ENCODE data around the gene MCUB. TPM values are rescaled to one million over a fixed set of nuclear protein-coding genes. Genes with fewer than 3 reads are reported as not detected.

The MCUB gene
- total and polyA plus RNA-seq, 7 donors = 0.73 to 2.8 (median 1.5) TPM

GRCh38 chr4:109713500-109713899 lies 153.5 kb downstream of the MCUB start:
- H3K27me3 ChIP-seq (ENCODE audit: insufficient read depth in 3 of 3, low read length in 2 of 3) = no peaks in the 10 kb centered on the region
- H3K4me1 ChIP-seq = no peaks in the 10 kb centered on the region
- peaks cover 2 to 51% of the 10 kb centered on the region in 2 donors for H3K36me3 ChIP-seq (ENCODE audit: insufficient read depth in 1 of 2, low read depth in 1 of 2)
- no peak overlapping the region for H3K4me3 ChIP-seq
- H3K9me3 ChIP-seq = no peaks in the 10 kb centered on the region
- TF ChIP-seq CTCF (IDR thresholded peaks at IDR 0.05) = no peak
- no peak overlapping the region for H3K27ac ChIP-seq
- intact Hi-C loops (cut with DNase I) = no loop called here
- DNase-seq (no peak), ATAC-seq (no peak)
- WGBS, 3 donors = 72 to 89% (median 75%) methylated on average over 3 of the region's 3 CpGs

GRCh38 chr4:109718759-109719158 lies 158.7 kb downstream of the MCUB start:
- peaks cover 2 to 28% of the 10 kb centered on the region in 2 donors for H3K36me3 ChIP-seq (ENCODE audit: insufficient read depth in 1 of 2, low read depth in 1 of 2)
- no peak overlapping the region for H3K4me3 ChIP-seq
- H3K27me3 ChIP-seq (ENCODE audit: insufficient read depth in 3 of 3, low read length in 2 of 3) = no peaks in the 10 kb centered on the region
- intact Hi-C loops (cut with DNase I) = no loop called here
- H3K9me3 ChIP-seq = no peaks in the 10 kb centered on the region
- H3K27ac ChIP-seq = no peak overlapping the region
- ATAC-seq = no peak
- no peak for DNase-seq
- TF ChIP-seq CTCF (IDR thresholded peaks at IDR 0.05) = no peak
- WGBS, 3 donors = 92 to 100% (median 97%) methylated on average over 1 of the region's 1 CpG
- H3K4me1 ChIP-seq = no peaks in the 10 kb centered on the region

GRCh38 chr4:109719604-109720003 lies 159.6 kb downstream of the MCUB start:
- WGBS, 3 donors = 95 to 98% (median 96%) methylated on average over 4 of the region's 4 CpGs

GRCh38 chr4:109721033-109721432 lies 161.0 kb downstream of the MCUB start:
- Histone ChIP-seq H3K4me3 (no peak overlapping the region), H3K4me1 (no peaks in the 10 kb centered on the region), H3K27ac (no peak overlapping the region), H3K9me3 (no peaks in the 10 kb centered on the region), H3K36me3 (ENCODE audit: insufficient read depth in 1 of 2, low read depth in 1 of 2) (peaks cover 0 to 15% of the 10 kb centered on the region in 2 donors), H3K27me3 (ENCODE audit: insufficient read depth in 3 of 3, low read length in 2 of 3) (no peaks in the 10 kb centered on the region)
- no peak for TF ChIP-seq CTCF (IDR thresholded peaks at IDR 0.05)
- ATAC-seq (no peak), DNase-seq (no peak)
- intact Hi-C loops (cut with DNase I) = no loop called here
- WGBS, 3 donors = 97 to 99% (median 99%) methylated on average over 7 of the region's 7 CpGs

More at GRCh38 chr4:109719604-109720003, 159.6 kb downstream of the MCUB start:
- intact Hi-C loops (cut with DNase I) = no loop called here
- Histone ChIP-seq H3K27me3 (ENCODE audit: insufficient read depth in 3 of 3, low read length in 2 of 3) (no peaks in the 10 kb centered on the region), H3K9me3 (no peaks in the 10 kb centered on the region), H3K27ac (no peak overlapping the region), H3K36me3 (ENCODE audit: insufficient read depth in 1 of 2, low read depth in 1 of 2) (peaks cover 0 to 21% of the 10 kb centered on the region in 2 donors), H3K4me1 (no peaks in the 10 kb centered on the region), H3K4me3 (no peak overlapping the region)
- no peak for TF ChIP-seq CTCF (IDR thresholded peaks at IDR 0.05)
- ATAC-seq (no peak), DNase-seq (no peak)

GRCh38 chr4:109722357-109722756 lies 162.3 kb downstream of the MCUB start:
- DNase-seq (no peak), ATAC-seq (no peak)
- H3K27me3 ChIP-seq (ENCODE audit: insufficient read depth in 3 of 3, low read length in 2 of 3) = no peaks in the 10 kb centered on the region
- H3K9me3 ChIP-seq = no peaks in the 10 kb centered on the region
- peaks cover 0 to 2% of the 10 kb centered on the region in 2 donors for H3K36me3 ChIP-seq (ENCODE audit: insufficient read depth in 1 of 2, low read depth in 1 of 2)
- intact Hi-C loops (cut with DNase I) = no loop called here
- H3K4me3 ChIP-seq = no peak overlapping the region
- TF ChIP-seq CTCF (IDR thresholded peaks at IDR 0.05) = no peak
- no peaks in the 10 kb centered on the region for H3K4me1 ChIP-seq
- no peak overlapping the region for H3K27ac ChIP-seq
